ENCODE results near the gene SLC12A8. TPM values are rescaled to one million over a fixed set of nuclear protein-coding genes. Genes with fewer than 3 reads are reported as not detected.
A peak's percentile ranks its signal among the peaks of the same experiment; 100 is the strongest.

The SLC12A8 gene
- total and polyA plus RNA-seq, 4 donors: 1.1 to 2.6 (median 1.4) TPM; not detected in 1

DNA sequence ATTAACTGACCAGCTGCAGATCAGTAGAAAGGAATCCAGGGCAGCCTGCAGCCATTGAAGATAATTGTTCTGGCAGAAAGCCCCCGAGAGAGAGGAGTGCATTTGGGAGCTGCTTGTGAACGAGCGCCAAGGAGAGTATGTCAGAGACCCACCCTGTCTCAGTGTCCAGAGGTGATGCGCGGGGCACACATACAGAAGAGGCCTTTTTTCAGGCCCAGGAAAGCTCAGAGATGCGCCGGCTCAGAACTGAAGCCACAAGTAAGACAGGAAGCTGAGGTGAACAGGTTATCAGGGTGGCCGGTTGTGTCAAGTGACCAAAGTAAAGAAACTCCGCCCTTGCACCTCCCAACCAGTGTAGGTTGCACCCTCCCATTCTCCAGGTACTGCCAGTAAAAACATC lies 96.9 kb downstream of the SLC12A8 start:
- no peak for DNase-seq
- no peak overlapping the region for H3K27ac ChIP-seq (ENCODE audit: low read depth in 1 of 2, low read length in 2 of 2)
- ATAC-seq (ENCODE audit: low FRiP score): no peak
- no peaks in the 10 kb centered on the region for H3K9me3 ChIP-seq (ENCODE audit: control insufficient read depth, low read length)
- intact Hi-C loops (cut with DNase I): no loop called here
- H3K36me3 ChIP-seq (ENCODE audit: control insufficient read depth in 1 of 2, insufficient read depth in 2 of 2, low read length in 1 of 2): no peaks in the 10 kb centered on the region
- WGBS, 2 donors: 83 to 86% methylated on average over 9 of the region's 9 CpGs
- no peaks in the 10 kb centered on the region for H3K4me1 ChIP-seq (ENCODE audit: control insufficient read depth in 1 of 2, insufficient read depth in 2 of 2, low read length in 2 of 2)
- no peaks in the 10 kb centered on the region for H3K27me3 ChIP-seq (ENCODE audit: control insufficient read depth in 1 of 2, insufficient read depth in 2 of 2, low read length in 1 of 2)
- no peak overlapping the region for H3K4me3 ChIP-seq (ENCODE audit: low read length in 2 of 2)

GRCh38 chr3:125112981-125113380 lies 99.6 kb downstream of the SLC12A8 start:
- Histone ChIP-seq H3K27me3 (ENCODE audit: control insufficient read depth in 1 of 2, insufficient read depth in 2 of 2, low read length in 1 of 2) (no peaks in the 10 kb centered on the region), H3K36me3 (ENCODE audit: control insufficient read depth in 1 of 2, insufficient read depth in 2 of 2, low read length in 1 of 2) (no peaks in the 10 kb centered on the region), H3K9me3 (ENCODE audit: control insufficient read depth, low read length) (no peaks in the 10 kb centered on the region), H3K4me3 (ENCODE audit: low read length in 2 of 2) (no peak overlapping the region), H3K27ac (ENCODE audit: low read depth in 1 of 2, low read length in 2 of 2) (no peak overlapping the region), H3K4me1 (ENCODE audit: control insufficient read depth in 1 of 2, insufficient read depth in 2 of 2, low read length in 2 of 2) (peaks cover 3 to 5% of the 10 kb centered on the region in 2 donors)
- intact Hi-C loops (cut with DNase I): no loop called here
- WGBS, 2 donors: 50 to 64% methylated on average over 1 of the region's 1 CpG
- ATAC-seq (ENCODE audit: low FRiP score) (no peak), DNase-seq (no peak)

GRCh38 chr3:125110876-125111480 lies 101.6 kb downstream of the SLC12A8 start:
- DNase-seq (no peak), ATAC-seq (ENCODE audit: low FRiP score) (no peak)
- peaks cover 3 to 5% of the 10 kb centered on the region in 2 donors for H3K4me1 ChIP-seq (ENCODE audit: control insufficient read depth in 1 of 2, insufficient read depth in 2 of 2, low read length in 2 of 2)
- intact Hi-C loops (cut with DNase I): no loop called here
- no peak overlapping the region for H3K27ac ChIP-seq (ENCODE audit: low read depth in 1 of 2, low read length in 2 of 2)
- 94 to 98% methylated on average over 3 of the region's 3 CpGs for WGBS, 2 donors
- no peaks in the 10 kb centered on the region for H3K36me3 ChIP-seq (ENCODE audit: control insufficient read depth in 1 of 2, insufficient read depth in 2 of 2, low read length in 1 of 2)
- no peak overlapping the region for H3K4me3 ChIP-seq (ENCODE audit: low read length in 2 of 2)
- H3K9me3 ChIP-seq (ENCODE audit: control insufficient read depth, low read length): no peaks in the 10 kb centered on the region
- H3K27me3 ChIP-seq (ENCODE audit: control insufficient read depth in 1 of 2, insufficient read depth in 2 of 2, low read length in 1 of 2): no peaks in the 10 kb centered on the region

DNA sequence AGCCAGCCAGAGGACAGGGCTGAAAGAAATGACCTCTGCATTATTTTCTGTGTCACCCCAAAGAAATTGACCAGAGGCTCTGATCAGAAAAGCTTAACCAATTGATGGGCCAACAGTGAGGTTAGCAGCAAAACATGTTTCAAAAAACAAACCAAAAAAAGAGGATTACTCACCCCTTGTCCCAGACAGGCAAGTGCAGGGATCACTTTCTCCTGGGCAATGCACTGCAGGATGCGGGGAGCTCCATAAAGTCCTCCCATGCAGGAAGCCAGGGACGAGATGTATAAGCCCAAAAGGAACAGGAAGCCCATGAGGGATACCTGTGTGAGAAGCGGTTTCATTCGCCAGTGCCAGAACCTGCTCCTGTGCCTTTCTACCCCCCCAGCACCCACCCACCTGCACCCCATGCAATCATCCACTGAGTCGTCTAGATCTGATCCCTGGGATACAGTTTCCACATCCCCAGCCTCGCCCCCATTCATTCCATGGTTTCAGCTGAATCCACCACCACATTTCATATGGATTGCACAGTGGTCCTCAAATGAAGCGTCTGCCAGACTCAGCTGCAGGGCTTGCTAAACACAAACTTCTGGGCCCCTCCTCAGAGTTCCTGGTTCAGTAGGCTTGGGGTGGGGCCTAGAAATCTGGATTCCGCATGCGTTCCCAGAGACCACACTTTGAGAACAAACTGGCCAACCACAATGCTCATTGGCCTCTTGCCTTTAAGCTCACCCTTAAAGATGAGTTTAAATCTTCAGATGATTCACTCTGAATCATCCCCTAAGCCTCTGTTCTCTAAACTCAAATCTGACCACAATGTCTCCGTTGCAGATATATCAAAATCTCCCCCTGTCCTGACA lies 102.3 kb downstream of the SLC12A8 start:
- H3K36me3 ChIP-seq (ENCODE audit: control insufficient read depth in 1 of 2, insufficient read depth in 2 of 2, low read length in 1 of 2): no peaks in the 10 kb centered on the region
- DNase-seq (no peak), ATAC-seq (ENCODE audit: low FRiP score) (no peak)
- no peaks in the 10 kb centered on the region for H3K27me3 ChIP-seq (ENCODE audit: control insufficient read depth in 1 of 2, insufficient read depth in 2 of 2, low read length in 1 of 2)
- H3K4me1 ChIP-seq (ENCODE audit: control insufficient read depth in 1 of 2, insufficient read depth in 2 of 2, low read length in 2 of 2): peaks cover 3 to 5% of the 10 kb centered on the region in 2 donors
- H3K9me3 ChIP-seq (ENCODE audit: control insufficient read depth, low read length): no peaks in the 10 kb centered on the region
- intact Hi-C loops (cut with DNase I): no loop called here
- 95 to 97% methylated on average over 10 of the region's 10 CpGs for WGBS, 2 donors
- H3K27ac ChIP-seq (ENCODE audit: low read depth in 1 of 2, low read length in 2 of 2): no peak overlapping the region
- H3K4me3 ChIP-seq (ENCODE audit: low read length in 2 of 2): no peak overlapping the region

GRCh38 chr3:125109536-125109925 lies 103.0 kb downstream of the SLC12A8 start:
- H3K9me3 ChIP-seq (ENCODE audit: control insufficient read depth, low read length): no peaks in the 10 kb centered on the region
- 97 to 98% methylated on average over 4 of the region's 4 CpGs for WGBS, 2 donors
- H3K36me3 ChIP-seq (ENCODE audit: control insufficient read depth in 1 of 2, insufficient read depth in 2 of 2, low read length in 1 of 2): no peaks in the 10 kb centered on the region
- no peaks in the 10 kb centered on the region for H3K27me3 ChIP-seq (ENCODE audit: control insufficient read depth in 1 of 2, insufficient read depth in 2 of 2, low read length in 1 of 2)
- H3K4me1 ChIP-seq (ENCODE audit: control insufficient read depth in 1 of 2, insufficient read depth in 2 of 2, low read length in 2 of 2): peaks cover 3 to 5% of the 10 kb centered on the region in 2 donors
- intact Hi-C loops (cut with DNase I): loop anchor here in 1 of 2 donors (5.0 kb wide), 1 partner anchor 52 kb away; the partner anchor contains the start of gene HEG1
- ATAC-seq (ENCODE audit: low FRiP score) (no peak), DNase-seq (no peak)
- H3K4me3 ChIP-seq (ENCODE audit: low read length in 2 of 2): no peak overlapping the region
- no peak overlapping the region for H3K27ac ChIP-seq (ENCODE audit: low read depth in 1 of 2, low read length in 2 of 2)

- WGBS, 2 donors: 96 to 97% methylated on average over 9 of the region's 9 CpGs
- Histone ChIP-seq H3K9me3 (ENCODE audit: control insufficient read depth, low read length) (no peaks in the 10 kb centered on the region), H3K27me3 (ENCODE audit: control insufficient read depth in 1 of 2, insufficient read depth in 2 of 2, low read length in 1 of 2) (no peaks in the 10 kb centered on the region), H3K27ac (ENCODE audit: low read depth in 1 of 2, low read length in 2 of 2) (peak overlapping the region in 1 of 2 donors; percentile 20), H3K4me3 (ENCODE audit: low read length in 2 of 2) (no peak overlapping the region), H3K36me3 (ENCODE audit: control insufficient read depth in 1 of 2, insufficient read depth in 2 of 2, low read length in 1 of 2) (no peaks in the 10 kb centered on the region), H3K4me1 (ENCODE audit: control insufficient read depth in 1 of 2, insufficient read depth in 2 of 2, low read length in 2 of 2) (peaks cover 3 to 5% of the 10 kb centered on the region in 2 donors)
- intact Hi-C loops (cut with DNase I): loop anchor here in 1 of 2 donors (5.0 kb wide), 1 partner anchor 52 kb away; the partner anchor contains the start of gene HEG1
- ATAC-seq (ENCODE audit: low FRiP score) (no peak), DNase-seq (no peak)
Observed at GRCh38 chr3:125108833-125109535, 103.6 kb downstream of the SLC12A8 start.

GRCh38 chr3:125107861-125108567 lies 104.5 kb downstream of the SLC12A8 start:
- intact Hi-C loops (cut with DNase I): loop anchor here in 1 of 2 donors (5.0 kb wide), 1 partner anchor 51 kb away; the partner anchor contains the start of gene HEG1
- Histone ChIP-seq H3K9me3 (ENCODE audit: control insufficient read depth, low read length) (no peaks in the 10 kb centered on the region), H3K4me3 (ENCODE audit: low read length in 2 of 2) (no peak overlapping the region), H3K27ac (ENCODE audit: low read depth in 1 of 2, low read length in 2 of 2) (peak overlapping the region in 1 of 2 donors; percentile 37), H3K27me3 (ENCODE audit: control insufficient read depth in 1 of 2, insufficient read depth in 2 of 2, low read length in 1 of 2) (no peaks in the 10 kb centered on the region), H3K36me3 (ENCODE audit: control insufficient read depth in 1 of 2, insufficient read depth in 2 of 2, low read length in 1 of 2) (no peaks in the 10 kb centered on the region), H3K4me1 (ENCODE audit: control insufficient read depth in 1 of 2, insufficient read depth in 2 of 2, low read length in 2 of 2) (peaks cover 3 to 5% of the 10 kb centered on the region in 2 donors)
- 36 to 41% methylated on average over 13 of the region's 13 CpGs for WGBS, 2 donors
- ATAC-seq (ENCODE audit: low FRiP score) (peak; percentile 70), DNase-seq (peak in 1 of 2 donors; percentile 60)

DNA sequence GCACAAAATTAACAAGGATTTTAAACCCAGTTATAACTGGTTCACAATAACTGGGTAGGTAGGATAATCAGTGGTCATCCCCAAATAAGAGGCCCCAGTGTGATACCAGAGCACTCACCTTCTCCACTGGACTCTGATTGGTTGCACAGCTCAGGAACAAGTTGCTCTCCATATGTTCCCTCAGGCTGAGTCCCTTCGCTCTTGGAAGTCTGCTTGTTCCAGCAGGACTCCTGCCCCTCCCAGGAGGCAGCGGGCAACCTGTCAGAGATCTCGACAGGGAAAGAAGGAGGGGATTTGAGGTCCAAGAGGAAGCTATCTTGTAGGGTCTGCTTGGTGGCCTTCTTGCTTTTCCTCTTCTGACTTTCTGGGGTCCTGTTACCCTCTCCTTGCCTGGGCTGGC lies 105.2 kb downstream of the SLC12A8 start:
- Histone ChIP-seq H3K4me1 (ENCODE audit: control insufficient read depth in 1 of 2, insufficient read depth in 2 of 2, low read length in 2 of 2) (peaks cover 3 to 5% of the 10 kb centered on the region in 2 donors), H3K36me3 (ENCODE audit: control insufficient read depth in 1 of 2, insufficient read depth in 2 of 2, low read length in 1 of 2) (no peaks in the 10 kb centered on the region), H3K27me3 (ENCODE audit: control insufficient read depth in 1 of 2, insufficient read depth in 2 of 2, low read length in 1 of 2) (no peaks in the 10 kb centered on the region), H3K4me3 (ENCODE audit: low read length in 2 of 2) (no peak overlapping the region), H3K27ac (ENCODE audit: low read depth in 1 of 2, low read length in 2 of 2) (no peak overlapping the region), H3K9me3 (ENCODE audit: control insufficient read depth, low read length) (no peaks in the 10 kb centered on the region)
- DNase-seq (no peak), ATAC-seq (ENCODE audit: low FRiP score) (no peak)
- 92 to 97% methylated on average over 3 of the region's 3 CpGs for WGBS, 2 donors
- intact Hi-C loops (cut with DNase I): loop anchor here in 1 of 2 donors (5.0 kb wide), 1 partner anchor 50 kb away; the partner anchor contains the start of gene HEG1
